H1 (cell line): ENCODE data around the gene TRIM31. TPM values are rescaled to one million over a fixed set of nuclear protein-coding genes. Genes with fewer than 3 reads are reported as not detected.

Experiments used
- CTCF ChIA-PET: fragments of 300-600 bp; sonication (Branson Sonifier 250); formaldehyde crosslinking; loops from one replicate; lab custom pipeline; 2021; ENCODE audit not compliant: partially characterized antibody; lab: Charles Lee
- POLR2A ChIA-PET: fragments of 300-600 bp; sonication (Branson Sonifier 250); formaldehyde crosslinking; loops from one replicate; lab custom pipeline; 2021; ENCODE audit warnings: inconsistent platforms; ENCODE audit not compliant: partially characterized antibody; lab: Charles Lee
- DNase-seq, 2 experiments: peaks; one replicate each; pipeline versions ENCODE4 v3.0.0 to v3.0.0-alpha.2; 2010 to 2022; ENCODE audit warnings: low spot score in 2 of 2, low read depth in 1 of 2, mixed read lengths in 1 of 2
- FAIRE-seq: peaks from 2 replicates; lab custom pipeline; 2011; peaks lifted over from hg19 to GRCh38; lab: Jason Lieb, UNC
- H2AFZ ChIP-seq: 2 replicates; pipeline ENCODE4 v1.8.1; 2012; ENCODE audit warnings: low read length, inconsistent platforms
- H2AK5ac ChIP-seq: 2 replicates; pipeline ENCODE4 v1.6.1; 2013; ENCODE audit warnings: low read depth, low read length
- H2BK120ac ChIP-seq: replicated peaks from 2 replicates; pipeline ENCODE3; 2013; ENCODE audit warnings: low read depth, low read length, inconsistent platforms
- H2BK12ac ChIP-seq: 2 replicates; pipeline ENCODE4 v1.6.1; 2013; ENCODE audit warnings: low read depth, low read length
- H2BK15ac ChIP-seq: 2 replicates; pipeline ENCODE4 v1.6.1; 2013; ENCODE audit warnings: low read length
- H2BK20ac ChIP-seq: 2 replicates; pipeline ENCODE4 v1.6.1; 2013; ENCODE audit warnings: low read length
- H2BK5ac ChIP-seq: 2 replicates; pipeline ENCODE4 v1.6.1; 2013; ENCODE audit warnings: low read depth, low read length
- H3K14ac ChIP-seq: 2 replicates; pipeline ENCODE4 v1.6.1; 2013; ENCODE audit warnings: inconsistent platforms; ENCODE audit not compliant: insufficient read length
- H3K18ac ChIP-seq: 2 replicates; pipeline ENCODE4 v1.6.1; 2013; ENCODE audit warnings: low read length; ENCODE audit errors: extremely low read depth
- H3K23ac ChIP-seq: 2 replicates; pipeline ENCODE4 v1.6.1; 2013; ENCODE audit warnings: inconsistent platforms; ENCODE audit not compliant: insufficient read length
- H3K23me2 ChIP-seq: 2 replicates; pipeline ENCODE4 v1.6.1; 2013; ENCODE audit warnings: low read depth, low read length
- H3K27ac ChIP-seq: 2 replicates; pipeline ENCODE4 v1.6.1; 2011; ENCODE audit warnings: low read depth, low read length, inconsistent platforms
- H3K27me3 ChIP-seq, 4 experiments: replicated peaks in 1 of 4; 1 replicate in 1 of 4; 2 replicates in 3 of 4; pipeline versions ENCODE4 v1.6.1 to v1.8.1; 2011 to 2013; ENCODE audit warnings: low read length in 3 of 4, mild to moderate bottlenecking in 3 of 4, inconsistent platforms in 2 of 4, mixed read lengths in 2 of 4, moderate library complexity in 1 of 4; ENCODE audit not compliant: control insufficient read depth in 3 of 4, insufficient read depth in 3 of 4; ENCODE audit errors: extremely low read depth in 1 of 4
- H3K36me3 ChIP-seq, 4 experiments: 2 replicates each; pipeline versions ENCODE4 v1.6.1 to v1.8.1; 2011 to 2013; ENCODE audit warnings: mild to moderate bottlenecking in 4 of 4, low read length in 3 of 4, moderate library complexity in 2 of 4, control low read depth in 1 of 4, inconsistent platforms in 1 of 4; ENCODE audit not compliant: insufficient read depth in 4 of 4, control insufficient read depth in 2 of 4
- H3K4ac ChIP-seq: replicated peaks from 2 replicates; pipeline ENCODE3; 2013; ENCODE audit warnings: low read length, low read depth, mixed read lengths, inconsistent platforms; ENCODE audit not compliant: insufficient read length
- H3K4me1 ChIP-seq, 4 experiments: replicated peaks in 1 of 4; 1 replicate in 1 of 4; 2 replicates in 3 of 4; pipeline versions ENCODE4 v1.6.1 to v1.8.1; 2011 to 2013; ENCODE audit warnings: low read length in 3 of 4, inconsistent platforms in 2 of 4, mixed read lengths in 1 of 4; ENCODE audit not compliant: insufficient read depth in 4 of 4, control insufficient read depth in 3 of 4
- H3K4me2 ChIP-seq, 2 experiments: 2 replicates each; pipeline versions ENCODE4 v1.6.1 to v1.8.1; 2011 to 2013; ENCODE audit warnings: low read depth in 2 of 2, low read length in 2 of 2, control low read depth in 1 of 2, inconsistent platforms in 1 of 2, mild to moderate bottlenecking in 1 of 2; ENCODE audit not compliant: insufficient read depth in 1 of 2
- H3K4me3 ChIP-seq, 4 experiments: fragments of 200-600, 300-600 bp in 1 of 4; sonication (generic), shearing (Covaris generic), sonication (Bioruptor Twin) in 1 of 4; 2 replicates each; pipeline versions ENCODE4 v1.5.1 to v1.8.1; 2011 to 2016; ENCODE audit warnings: low read length in 4 of 4, low read depth in 3 of 4, control low read depth in 2 of 4, inconsistent platforms in 2 of 4, mild to moderate bottlenecking in 2 of 4, mixed read lengths in 1 of 4, moderate library complexity in 1 of 4; ENCODE audit not compliant: insufficient read depth in 2 of 4; ENCODE audit errors: extremely low read depth in 1 of 4
- H3K56ac ChIP-seq: replicated peaks from 2 replicates; pipeline ENCODE3; 2013; ENCODE audit warnings: low read depth, mild to moderate bottlenecking, mixed read lengths, low read length, inconsistent platforms; ENCODE audit not compliant: insufficient read length
- H3K79me1 ChIP-seq: 2 replicates; pipeline ENCODE4 v1.6.1; 2013; ENCODE audit warnings: low read depth, low read length, control low read depth
- H3K79me2 ChIP-seq, 2 experiments: 2 replicates each; pipeline versions ENCODE4 v1.6.1 to v1.8.1; 2012 to 2013; ENCODE audit warnings: low read length in 2 of 2, mild to moderate bottlenecking in 2 of 2, inconsistent platforms in 1 of 2; ENCODE audit not compliant: insufficient read depth in 2 of 2, control insufficient read depth in 1 of 2
- H3K9ac ChIP-seq, 4 experiments: replicated peaks in 1 of 4; 1 replicate in 1 of 4; 2 replicates in 3 of 4; pipeline versions ENCODE4 v1.6.1 to v1.8.1; 2011 to 2013; ENCODE audit warnings: low read depth in 3 of 4, low read length in 3 of 4, control low read depth in 2 of 4, mild to moderate bottlenecking in 2 of 4, moderate library complexity in 2 of 4, inconsistent platforms in 1 of 4; ENCODE audit errors: extremely low read depth in 1 of 4
- H3K9me3 ChIP-seq, 2 experiments: 2 replicates each; pipeline versions ENCODE4 v1.6.1 to v1.8.1; 2012 to 2013; ENCODE audit warnings: mild to moderate bottlenecking in 2 of 2, moderate library complexity in 2 of 2, control low read depth in 1 of 2, inconsistent platforms in 1 of 2, low read depth in 1 of 2, low read length in 1 of 2, mixed read lengths in 1 of 2; ENCODE audit not compliant: insufficient read depth in 2 of 2
- H4K20me1 ChIP-seq, 2 experiments: replicated peaks in 1 of 2; 2 replicates each; pipeline versions ENCODE3 to v1.8.1; 2011 to 2013; ENCODE audit warnings: inconsistent platforms in 2 of 2, low read length in 2 of 2, mild to moderate bottlenecking in 1 of 2; ENCODE audit not compliant: insufficient read depth in 2 of 2, control insufficient read depth in 1 of 2
- H4K5ac ChIP-seq: 2 replicates; pipeline ENCODE4 v1.6.1; 2013; ENCODE audit warnings: low read length, low read depth, mixed read lengths, inconsistent platforms; ENCODE audit not compliant: insufficient read length
- H4K8ac ChIP-seq: 2 replicates; pipeline ENCODE4 v1.8.0; 2013; ENCODE audit warnings: mild to moderate bottlenecking, moderate library complexity, low read length, inconsistent platforms; ENCODE audit not compliant: insufficient read depth; ENCODE audit errors: extremely low read depth
- H4K91ac ChIP-seq: replicated peaks from 2 replicates; pipeline ENCODE3; 2013; ENCODE audit warnings: low read length, mixed read lengths, inconsistent platforms; ENCODE audit not compliant: insufficient read length
- BRCA1 ChIP-seq: IDR thresholded peaks from 2 replicates; pipeline ENCODE4 v1.6.1; 2012; ENCODE audit warnings: low read depth, low read length, improper control_type of control experiment
- CHD2 ChIP-seq: IDR thresholded peaks from 2 replicates; pipeline ENCODE4 v1.6.1; 2012; ENCODE audit warnings: low read length, improper control_type of control experiment
- CTBP2 ChIP-seq: IDR thresholded peaks from 2 replicates; pipeline ENCODE4 v1.7.0; 2011; ENCODE audit warnings: borderline replicate concordance, mild to moderate bottlenecking, moderate library complexity, mixed read lengths, low read length; ENCODE audit not compliant: insufficient read depth, insufficient read length
- EP300 ChIP-seq, 2 experiments: IDR thresholded peaks; 1 replicate in 1 of 2; 2 replicates in 1 of 2; pipeline ENCODE4 v1.6.1; 2011 to 2012; ENCODE audit warnings: low read depth in 2 of 2, low read length in 2 of 2, mild to moderate bottlenecking in 2 of 2, borderline replicate concordance in 1 of 2, inconsistent platforms in 1 of 2, moderate library complexity in 1 of 2
- GABPA ChIP-seq: IDR thresholded peaks from 2 replicates; pipeline ENCODE4 v1.6.1; 2011; ENCODE audit warnings: mild to moderate bottlenecking, low read length, moderate library complexity, borderline replicate concordance; ENCODE audit not compliant: insufficient read depth
- HDAC6 ChIP-seq: IDR thresholded peaks from one replicate; pipeline ENCODE4 v1.7.1; 2012; ENCODE audit warnings: low read depth, mild to moderate bottlenecking, inconsistent platforms, low read length, moderate library complexity
- JUN ChIP-seq: IDR thresholded peaks from 2 replicates; pipeline ENCODE4 v1.6.1; 2011; ENCODE audit warnings: low read depth, mild to moderate bottlenecking, improper control_type of control experiment, low read length
- MAFK ChIP-seq: IDR thresholded peaks from 2 replicates; pipeline ENCODE4 v1.6.1; 2012; ENCODE audit warnings: low read depth, mild to moderate bottlenecking, improper control_type of control experiment, low read length
- NANOG ChIP-seq: IDR thresholded peaks from 2 replicates; pipeline ENCODE4 v1.6.1; 2011; ENCODE audit warnings: low read length, low read depth, mild to moderate bottlenecking, inconsistent platforms; ENCODE audit not compliant: insufficient read depth, poor library complexity, severe bottlenecking
- POLR2AphosphoS5 ChIP-seq: IDR thresholded peaks from 2 replicates; pipeline ENCODE4 v1.6.1; 2011; ENCODE audit warnings: low read depth, low read length
- RAD21 ChIP-seq, 2 experiments: IDR thresholded peaks in 1 of 2; conservative IDR thresholded peaks in 1 of 2; 2 replicates each; pipeline ENCODE4 v1.6.1; 2011; ENCODE audit warnings: low read depth in 2 of 2, low read length in 2 of 2, improper control_type of control experiment in 1 of 2, inconsistent platforms in 1 of 2, mild to moderate bottlenecking in 1 of 2, moderate library complexity in 1 of 2
- RXRA ChIP-seq: IDR thresholded peaks from 2 replicates; pipeline ENCODE4 v1.6.1; 2011; ENCODE audit warnings: low read depth, mild to moderate bottlenecking, low read length, moderate library complexity; ENCODE audit not compliant: insufficient read depth
- SP4 ChIP-seq: IDR thresholded peaks from 2 replicates; pipeline ENCODE4 v1.6.1; 2012; ENCODE audit warnings: low read length, inconsistent platforms
- TAF1 ChIP-seq: IDR thresholded peaks from 2 replicates; pipeline ENCODE4 v1.6.1; 2011; ENCODE audit warnings: mild to moderate bottlenecking, low read depth, low read length
- WGBS, 2 experiments: shearing (Covaris generic) in 1 of 2; methylation state at CpG; one replicate each; pipeline versions ENCODE4 v1.1.6 to v1.1.7; 2013 to 2015; ENCODE audit warnings: low lambda C conversion rate in 2 of 2, mixed read lengths in 2 of 2, inconsistent platforms in 1 of 2, low coverage in 1 of 2, missing lambda C conversion rate in 1 of 2; ENCODE audit not compliant: insufficient replicate concordance in 2 of 2, insufficient coverage in 1 of 2, insufficient read length in 1 of 2; ENCODE audit errors: extremely low coverage in 1 of 2, missing lambda C conversion rate in 1 of 2; 5-methylcytosine and 5-hydroxymethylcytosine counted together
- polyA plus RNA-seq, 7 experiments: library from polyadenylated mRNA; depleted of rRNA in 3 of 7; stranded (reverse) in 5 of 7; unstranded in 2 of 7; fragments of >200 nt in 5 of 7; fragments of 200-250 nt in 2 of 7; gene quantifications; 1 replicate in 5 of 7; 2 replicates in 1 of 7; 4 replicates in 1 of 7; pipeline versions ENCODE4 v1.2.1 to v1.2.3, GENCODE V29; 2011 to 2013; ENCODE audit warnings: missing spikeins in 2 of 7, mixed read lengths in 2 of 7
- total RNA-seq: library from RNA; stranded (reverse); fragmentation: NEBNext Ultra II Directional; extraction: Animal tissue kit (Norgen Biotek cat#: 25700); gene quantifications from 2 replicates; pipeline ENCODE4 v1.2.1, GENCODE V29; 2021

TRIM31 gene
- total and polyA plus RNA-seq, 2 of the 8 experiments (the other 6 are each of a cell fraction or from before 2014, with no cell fraction given) = not detected

GRCh38 chr6:30077218-30077617 is 35.7 kb downstream of the TRIM31 start:
- Histone ChIP-seq H2BK20ac (no peak overlapping the region), H4K5ac (no peak overlapping the region), H2AFZ (no peak overlapping the region), H3K27me3 (peaks cover 28 to 52% (median 41%) of the 10 kb centered on the region in 4 experiments), H2BK15ac (no peak overlapping the region), H3K18ac (no peak overlapping the region), H4K91ac (no peak overlapping the region), H4K20me1 (no peaks in the 10 kb centered on the region), H3K36me3 (no peaks in the 10 kb centered on the region), H3K4me3 (no peak overlapping the region), H3K27ac (no peak overlapping the region), H2BK12ac (no peak overlapping the region), H3K23ac (no peak overlapping the region), H4K8ac (no peak overlapping the region), H3K4ac (no peak overlapping the region), H3K79me2 (no peaks in the 10 kb centered on the region), H3K4me2 (no peak overlapping the region), H3K9me3 (no peaks in the 10 kb centered on the region), H3K14ac (no peak overlapping the region), H3K23me2 (peaks cover 17% of the 10 kb centered on the region), H2BK120ac (no peak overlapping the region), H3K79me1 (no peaks in the 10 kb centered on the region), H3K9ac (no peak overlapping the region; a peak in 1 of 7 replicates), H3K4me1 (peaks cover 6 to 20% (median 11%) of the 10 kb centered on the region in 4 experiments; a peak in 6 of 7 replicates), H2AK5ac (no peak overlapping the region), H2BK5ac (no peak overlapping the region), H3K56ac (no peak overlapping the region)
- DNase-seq = no peak
- CTCF ChIA-PET = interaction anchor here (0.6 to 2.2 kb wide), 7 partner anchors 9 to 100 kb away, joined by 3 to 6 read pairs (median 3); no protein-coding TSS in a partner anchor
- 63% methylated on average over 4 of the region's 4 CpGs; no CpG with 5 or more reads in 1 of the 2 experiments for WGBS, 2 experiments
- POLR2A ChIA-PET = interaction anchor here (1.6 to 2.2 kb wide), 2 partner anchors 16 to 17 kb away, joined by 6 to 12 read pairs; partner anchors contain the start of gene POLR1H
- no peak for FAIRE-seq
- no peak for TF ChIP-seq RXRA
- TF ChIP-seq EP300 (IDR thresholded peaks at IDR 0.05; ENCODE audit: borderline replicate concordance in 1 of 2, low read depth in 2 of 2, low read length in 2 of 2) = no peak
- no peak for TF ChIP-seq CHD2
- TF ChIP-seq POLR2AphosphoS5 = no peak
- TF ChIP-seq TAF1 = no peak
- TF ChIP-seq CTBP2 = no peak
- no peak for TF ChIP-seq RAD21 (IDR thresholded peaks at IDR 0.05 in 1 of 2, conservative IDR thresholded peaks at IDR 0.05 in 1 of 2; ENCODE audit: low read depth in 2 of 2, low read length in 2 of 2)
- TF ChIP-seq HDAC6 = no peak
- no peak for TF ChIP-seq MAFK
- TF ChIP-seq NANOG = no peak
- TF ChIP-seq JUN = no peak
- TF ChIP-seq GABPA = no peak
- TF ChIP-seq SP4 = no peak
- no peak for TF ChIP-seq BRCA1
